ENCODE data around the gene EEFSEC. TPM values are rescaled to one million over a fixed set of nuclear protein-coding genes. Genes with fewer than 3 reads are reported as not detected.

Gene EEFSEC
- total and polyA plus RNA-seq, 8 donors, result 5.9 to 9.8 (median 7.4) TPM

DNA sequence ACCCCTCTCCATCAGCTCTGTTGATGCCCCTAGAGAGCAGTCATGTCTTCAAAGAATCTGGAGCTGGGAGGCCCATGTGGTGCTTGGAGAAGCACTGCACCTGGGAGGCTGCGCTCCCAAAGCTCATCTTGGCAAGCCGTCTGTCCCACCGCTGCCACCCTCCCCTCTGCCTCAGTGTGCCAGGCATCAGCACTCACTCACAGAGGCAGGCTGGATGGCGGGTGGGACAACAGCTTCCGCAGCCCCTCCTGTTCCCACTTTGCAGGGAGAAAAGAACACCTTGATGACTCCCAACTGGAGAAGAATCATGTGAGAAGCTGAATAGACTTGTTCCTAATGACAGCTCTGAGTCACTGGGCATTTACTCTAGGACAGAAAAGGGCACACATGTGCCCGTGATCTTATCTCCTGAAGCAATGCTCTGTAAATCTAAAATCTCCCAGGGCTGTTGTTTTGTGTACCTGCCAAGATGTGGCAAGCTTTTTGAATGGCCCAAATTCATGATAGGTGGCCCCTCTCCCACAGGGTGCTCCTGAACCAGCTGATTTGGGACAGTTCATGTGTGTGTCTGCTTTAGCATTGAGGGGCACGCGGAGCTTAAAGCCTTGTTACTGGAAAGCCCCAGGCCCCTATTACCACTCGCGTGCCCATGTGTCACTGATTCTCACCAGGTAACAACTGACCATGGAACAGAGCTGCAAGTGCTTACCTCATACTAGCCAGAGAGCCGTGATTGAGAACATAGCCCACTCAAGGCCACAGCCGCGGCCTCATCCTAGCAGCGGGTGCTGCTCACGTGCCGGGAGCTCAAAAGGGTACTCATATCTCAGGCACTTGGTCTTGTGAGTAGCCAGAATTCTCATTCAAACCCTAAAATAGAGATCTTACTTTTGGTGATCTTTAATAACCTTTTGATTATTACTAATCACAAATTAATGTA, 209.0 kb downstream of the EEFSEC start:
- DNase-seq (peak in 3 of 6 donors; percentile 42 to 58 (median 47)), FAIRE-seq (no peak), ATAC-seq (peak; percentile 59 to 82 (median 76))
- no peaks in the 10 kb centered on the region for H3K36me3 ChIP-seq
- no peaks in the 10 kb centered on the region for H3K9me3 ChIP-seq
- intact Hi-C loops (cut with DNase I), result no loop called here
- no peaks in the 10 kb centered on the region for H3K27me3 ChIP-seq
- no peak overlapping the region for H3K27ac ChIP-seq
- TF ChIP-seq, protein P1, sequence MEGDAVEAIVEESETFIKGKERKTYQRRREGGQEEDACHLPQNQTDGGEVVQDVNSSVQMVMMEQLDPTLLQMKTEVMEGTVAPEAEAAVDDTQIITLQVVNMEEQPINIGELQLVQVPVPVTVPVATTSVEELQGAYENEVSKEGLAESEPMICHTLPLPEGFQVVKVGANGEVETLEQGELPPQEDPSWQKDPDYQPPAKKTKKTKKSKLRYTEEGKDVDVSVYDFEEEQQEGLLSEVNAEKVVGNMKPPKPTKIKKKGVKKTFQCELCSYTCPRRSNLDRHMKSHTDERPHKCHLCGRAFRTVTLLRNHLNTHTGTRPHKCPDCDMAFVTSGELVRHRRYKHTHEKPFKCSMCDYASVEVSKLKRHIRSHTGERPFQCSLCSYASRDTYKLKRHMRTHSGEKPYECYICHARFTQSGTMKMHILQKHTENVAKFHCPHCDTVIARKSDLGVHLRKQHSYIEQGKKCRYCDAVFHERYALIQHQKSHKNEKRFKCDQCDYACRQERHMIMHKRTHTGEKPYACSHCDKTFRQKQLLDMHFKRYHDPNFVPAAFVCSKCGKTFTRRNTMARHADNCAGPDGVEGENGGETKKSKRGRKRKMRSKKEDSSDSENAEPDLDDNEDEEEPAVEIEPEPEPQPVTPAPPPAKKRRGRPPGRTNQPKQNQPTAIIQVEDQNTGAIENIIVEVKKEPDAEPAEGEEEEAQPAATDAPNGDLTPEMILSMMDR (IDR thresholded peaks at IDR 0.05), result no peak
- peaks cover 5 to 22% (median 11%) of the 10 kb centered on the region in 3 donors for H3K4me1 ChIP-seq
- no peak overlapping the region for H3K4me3 ChIP-seq
- 61 to 69% methylated on average over 16 of the region's 16 CpGs for WGBS, 2 donors

DNA sequence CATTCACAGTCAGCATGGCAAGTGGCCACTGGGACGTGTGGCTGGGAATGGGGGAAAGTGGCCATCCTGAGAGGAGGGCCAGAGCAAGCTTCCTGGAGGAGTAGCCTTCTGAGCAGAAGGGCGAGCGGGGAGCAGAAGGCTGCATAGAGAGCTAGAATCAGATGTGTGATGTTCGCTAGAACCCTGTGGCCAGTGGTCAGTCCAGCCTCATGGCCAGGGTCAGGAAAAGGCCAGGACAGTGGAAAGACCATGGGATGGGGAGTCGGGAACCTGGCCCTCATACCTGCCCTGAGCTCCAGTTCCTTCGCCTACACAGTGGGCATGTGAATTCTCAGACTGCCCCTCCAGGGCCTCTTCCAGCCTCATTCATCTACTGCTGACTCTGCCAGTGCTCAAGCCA, 211.0 kb downstream of the EEFSEC start:
- DNase-seq (peak in 1 of 6 donors; percentile 44), ATAC-seq (no peak), FAIRE-seq (no peak)
- intact Hi-C loops (cut with DNase I), result no loop called here
- Histone ChIP-seq H3K9me3 (no peaks in the 10 kb centered on the region), H3K36me3 (no peaks in the 10 kb centered on the region), H3K4me3 (no peak overlapping the region), H3K4me1 (peaks cover 5 to 22% (median 11%) of the 10 kb centered on the region in 3 donors), H3K27ac (no peak overlapping the region), H3K27me3 (no peaks in the 10 kb centered on the region)
- 93 to 96% methylated on average over 6 of the region's 6 CpGs for WGBS, 2 donors
- TF ChIP-seq, protein P1 (IDR thresholded peaks at IDR 0.05), result no peak

DNA sequence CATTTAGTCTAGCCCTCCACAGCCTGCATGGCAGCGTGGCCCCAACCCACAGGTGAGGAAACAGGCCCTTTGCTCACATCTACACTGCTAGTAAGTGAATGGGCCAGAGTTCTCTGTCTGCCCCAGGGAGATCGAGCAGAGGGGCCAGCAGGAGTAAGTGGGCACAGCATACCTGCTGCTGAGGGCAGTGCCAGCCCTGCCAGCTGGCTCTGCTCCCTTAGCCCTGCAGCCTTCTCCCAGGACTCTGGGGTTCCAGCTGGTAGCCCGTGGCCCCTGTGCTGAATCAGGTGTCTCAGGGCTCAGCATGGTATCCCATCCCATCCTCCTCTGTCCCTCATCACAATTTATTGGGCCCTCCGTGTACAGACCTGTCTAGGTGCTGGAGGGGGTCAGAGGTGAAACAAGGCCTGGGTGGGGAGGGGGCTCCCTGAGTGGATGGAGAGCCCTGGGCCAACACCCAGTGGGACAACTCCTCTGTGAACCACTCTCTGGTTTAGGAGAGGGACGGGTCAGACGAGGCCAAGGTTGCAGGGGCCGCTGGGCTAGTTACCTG, 211.6 kb downstream of the EEFSEC start:
- peak in 1 of 6 donors; percentile 39 for DNase-seq
- intact Hi-C loops (cut with DNase I), result no loop called here
- no peaks in the 10 kb centered on the region for H3K27me3 ChIP-seq
- no peak overlapping the region for H3K4me3 ChIP-seq
- no peak for ATAC-seq
- peaks cover 5 to 22% (median 11%) of the 10 kb centered on the region in 3 donors for H3K4me1 ChIP-seq
- H3K27ac ChIP-seq, result no peak overlapping the region
- TF ChIP-seq, protein P1 (IDR thresholded peaks at IDR 0.05), result no peak
- H3K36me3 ChIP-seq, result no peaks in the 10 kb centered on the region
- no peaks in the 10 kb centered on the region for H3K9me3 ChIP-seq
- 86 to 95% methylated on average over 7 of the region's 7 CpGs for WGBS, 2 donors
- no peak for FAIRE-seq

DNA sequence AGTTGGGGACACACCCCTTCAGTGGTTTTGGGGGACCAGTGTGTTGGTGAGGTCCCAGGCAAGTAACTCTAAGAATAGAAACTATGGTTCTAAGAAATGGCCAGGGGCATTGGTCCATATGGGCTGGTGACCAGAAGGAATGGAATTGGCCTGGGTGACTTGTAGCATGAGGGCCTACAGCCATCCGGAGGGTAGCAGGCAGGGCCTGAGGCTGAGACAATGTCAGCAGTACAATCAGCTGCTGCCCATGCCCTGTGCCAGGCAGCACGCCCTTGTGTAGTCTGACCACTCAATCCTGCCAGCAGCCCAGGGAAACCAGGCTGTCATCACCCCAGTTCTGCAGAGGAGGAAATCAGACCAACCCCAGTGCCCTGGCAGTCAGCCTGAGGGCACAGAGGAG, 212.9 kb downstream of the EEFSEC start:
- intact Hi-C loops (cut with DNase I), result no loop called here
- H3K4me1 ChIP-seq, result peaks cover 5 to 22% (median 7%) of the 10 kb centered on the region in 3 donors
- 62 to 78% methylated on average over 2 of the region's 2 CpGs for WGBS, 2 donors
- DNase-seq (peak in 1 of 6 donors; percentile 54), FAIRE-seq (no peak), ATAC-seq (peak in 1 of 4 donors; percentile 56)
- H3K27me3 ChIP-seq, result no peaks in the 10 kb centered on the region
- H3K27ac ChIP-seq, result no peak overlapping the region
- H3K36me3 ChIP-seq, result no peaks in the 10 kb centered on the region
- H3K4me3 ChIP-seq, result no peak overlapping the region
- no peaks in the 10 kb centered on the region for H3K9me3 ChIP-seq
- TF ChIP-seq, protein P1 (IDR thresholded peaks at IDR 0.05), result no peak

Data from pancreas (tissue), 10 donors.